Inflammatory macrophage treated with lipopolysaccharide for 4 hours (primary cell): ENCODE results near the gene DENND2C.

ENCODE experiments used
- DNase-seq: peaks from one replicate; pipeline ENCODE4 v3.0.0-alpha.2; 2020

DENND2C gene, protein sequence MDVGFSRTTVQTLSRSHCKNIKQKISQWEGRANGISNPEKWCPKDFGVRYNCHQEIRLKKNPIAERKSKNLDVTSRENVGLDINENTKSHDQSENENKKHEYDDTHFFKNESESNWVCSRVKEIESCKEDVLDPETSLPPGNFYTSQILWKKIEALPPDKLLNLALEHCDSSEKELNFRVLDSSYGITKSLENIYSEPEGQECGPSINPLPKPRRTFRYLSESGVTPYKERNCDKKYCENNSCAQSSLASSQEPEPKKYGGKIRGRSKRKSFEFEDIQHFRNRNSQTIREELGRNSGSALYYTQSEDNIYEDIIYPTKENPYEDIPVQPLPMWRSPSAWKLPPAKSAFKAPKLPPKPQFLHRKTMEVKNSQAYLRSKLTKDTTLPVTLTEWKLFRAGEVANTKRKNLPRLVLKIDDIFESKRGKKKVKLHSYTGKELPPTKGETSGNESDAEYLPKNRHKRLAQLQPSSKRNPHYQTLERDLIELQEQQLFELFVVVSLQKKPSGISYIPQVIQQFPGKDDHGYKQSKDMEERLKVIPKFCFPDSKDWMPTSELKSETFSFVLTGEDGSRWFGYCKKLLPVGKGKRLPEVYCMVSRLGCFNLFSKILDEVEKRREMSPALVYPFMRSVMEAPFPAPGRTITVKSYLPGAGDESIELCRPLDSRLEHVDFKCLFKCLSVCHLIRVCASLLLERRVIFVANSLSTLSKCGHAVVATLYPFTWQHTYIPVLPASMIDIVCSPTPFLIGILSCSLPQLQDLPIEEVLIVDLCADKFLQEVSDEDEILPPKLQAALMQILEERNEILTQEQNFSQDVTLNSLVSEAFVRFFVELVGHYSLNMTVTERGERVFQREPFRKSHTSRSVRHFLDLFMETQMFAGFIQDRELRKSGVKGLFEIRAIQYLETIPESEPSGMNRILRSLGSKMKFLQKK

DNA sequence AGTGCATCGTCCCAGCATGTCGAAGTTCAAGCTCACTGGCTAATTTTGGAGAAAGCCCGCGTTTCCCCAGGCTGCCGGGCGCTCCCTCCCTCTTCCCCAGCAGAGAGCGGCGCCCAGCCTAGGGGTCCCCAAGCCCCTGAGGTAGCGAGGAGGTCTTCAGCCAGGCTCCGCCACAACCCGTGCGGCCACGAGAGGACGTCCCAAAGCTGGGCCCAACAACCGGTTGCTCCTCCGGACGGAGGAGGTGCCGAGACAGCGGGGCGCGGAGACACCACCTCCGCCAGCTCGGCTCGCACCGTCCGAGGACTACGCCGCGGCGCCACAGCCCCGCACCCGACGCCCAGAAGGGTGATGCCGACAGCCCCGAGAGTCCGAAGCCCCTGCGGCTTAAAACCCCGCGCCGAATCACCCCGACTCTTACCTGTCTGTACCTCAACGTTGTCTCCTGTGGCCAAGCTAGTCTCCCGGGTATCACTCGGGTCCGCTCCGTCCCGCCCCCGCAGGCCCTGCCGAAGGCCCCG, at the start of gene DENND2C:
TSS of gene DENND2C (minus strand) at position 488 of the 521 bp plus-strand sequence. CDS start 44,065 bp downstream, outside the sequence.
- no peak for DNase-seq

DNA sequence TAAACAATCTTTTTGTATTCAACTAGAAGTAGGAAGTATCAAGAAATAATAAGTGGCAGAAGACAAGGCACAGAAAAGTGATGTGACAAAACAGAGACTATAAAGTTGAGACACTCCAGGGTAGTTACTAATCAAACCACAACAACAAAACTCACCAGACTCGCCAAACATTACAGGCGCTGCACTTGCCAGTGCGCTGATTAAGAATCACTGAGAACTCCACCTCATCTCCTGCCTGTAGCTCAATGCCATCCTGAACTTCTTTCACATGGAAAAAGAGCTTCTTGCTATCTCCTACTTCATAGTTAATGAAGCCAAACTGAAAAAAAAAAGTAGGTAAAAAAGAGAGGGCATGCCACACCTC, 49.6 kb upstream of the DENND2C start:
- no peak for DNase-seq

DNA sequence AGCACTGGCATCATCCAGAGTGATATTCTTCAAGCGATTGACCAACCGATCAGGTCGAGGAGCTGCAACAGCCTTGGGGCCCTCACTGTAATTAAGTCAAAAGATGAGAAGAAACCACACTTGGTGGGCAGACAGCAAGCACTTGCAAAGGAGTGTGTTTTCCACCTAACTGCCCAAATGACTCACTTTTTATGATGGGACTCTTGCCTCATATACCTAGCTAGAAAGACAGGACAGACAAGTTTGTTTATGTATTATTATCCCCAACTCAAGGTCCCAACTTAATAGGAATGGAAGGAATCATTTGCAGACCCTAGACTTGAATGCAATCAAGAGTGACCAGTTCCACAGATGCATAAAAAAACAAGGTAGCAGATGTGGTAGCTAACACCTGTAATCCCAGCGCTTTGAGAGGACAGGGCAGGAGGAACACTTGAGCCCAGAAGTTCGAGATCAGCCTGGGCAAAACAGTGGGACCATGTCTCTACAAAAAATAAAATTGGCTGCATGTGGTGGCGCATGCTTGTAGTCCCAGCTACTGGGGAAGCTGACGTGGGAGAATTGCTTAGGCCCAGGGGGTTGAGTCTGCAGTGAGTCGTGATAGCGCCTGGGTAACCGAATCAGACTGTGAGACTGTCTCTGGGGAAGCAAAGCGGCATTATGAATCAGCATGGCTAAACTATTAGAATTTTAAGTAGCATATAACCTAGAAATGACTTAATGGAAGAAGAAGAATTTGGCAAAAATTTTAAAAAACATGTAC, 49.0 kb upstream of the DENND2C start:
- DNase-seq = no peak

DNA sequence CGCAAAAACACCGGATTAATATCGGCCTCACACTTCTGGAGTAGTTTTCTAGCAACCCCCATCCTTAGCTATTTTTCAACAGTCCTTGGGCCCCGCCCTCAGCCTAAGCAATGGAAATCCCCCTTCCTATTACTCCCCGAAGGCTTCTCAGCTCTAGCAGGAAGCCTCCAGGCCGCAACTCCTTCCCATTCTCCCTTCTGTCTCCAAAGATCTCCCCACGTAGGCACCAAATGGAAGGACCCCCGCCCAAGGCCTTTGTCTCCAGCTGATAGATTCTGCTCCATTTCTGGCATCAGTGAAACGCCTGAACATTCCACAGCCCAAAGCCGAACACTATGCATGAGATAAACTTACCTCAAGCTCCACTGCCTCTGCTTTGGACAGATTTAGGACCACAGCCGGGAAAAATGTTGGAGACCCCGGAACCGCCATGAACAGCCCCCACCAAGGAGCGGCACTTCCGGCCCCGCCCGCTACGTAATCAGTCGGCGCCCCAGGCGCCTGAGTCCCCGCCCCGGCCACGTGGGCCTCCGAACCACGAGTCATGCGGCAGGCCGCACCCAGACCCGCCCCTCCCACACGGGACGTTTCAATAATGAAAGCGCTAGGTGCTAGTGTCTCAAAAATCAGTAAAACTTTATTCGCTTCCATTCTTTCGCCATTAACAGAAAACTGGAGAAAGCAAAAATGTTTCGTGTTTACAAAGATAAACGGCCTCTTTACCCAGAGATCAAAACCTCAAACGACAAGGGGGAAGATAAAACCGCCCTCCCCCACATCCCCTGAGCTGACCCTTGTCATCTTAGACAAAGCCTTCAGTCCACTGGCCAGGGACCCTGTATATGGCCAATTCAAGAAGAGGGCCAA, 46.7 kb upstream of the DENND2C start, which contains the start of gene NRAS:
TSS of gene NRAS (minus strand) at position 468 of the 867 bp plus-strand sequence. CDS start 611 bp downstream, outside the sequence.
- peak; percentile 97 for DNase-seq

DNA sequence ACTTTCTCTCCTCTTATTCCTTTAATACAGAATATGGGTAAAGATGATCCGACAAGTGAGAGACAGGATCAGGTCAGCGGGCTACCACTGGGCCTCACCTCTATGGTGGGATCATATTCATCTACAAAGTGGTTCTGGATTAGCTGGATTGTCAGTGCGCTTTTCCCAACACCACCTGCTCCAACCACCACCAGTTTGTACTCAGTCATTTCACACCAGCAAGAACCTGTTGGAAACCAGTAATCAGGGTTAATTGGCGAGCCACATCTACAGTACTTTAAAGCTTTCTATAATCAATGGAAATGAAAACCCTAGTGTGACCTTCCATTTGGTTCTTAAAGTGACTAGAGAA, 46.1 kb upstream of the DENND2C start:
- no peak for DNase-seq

DNA sequence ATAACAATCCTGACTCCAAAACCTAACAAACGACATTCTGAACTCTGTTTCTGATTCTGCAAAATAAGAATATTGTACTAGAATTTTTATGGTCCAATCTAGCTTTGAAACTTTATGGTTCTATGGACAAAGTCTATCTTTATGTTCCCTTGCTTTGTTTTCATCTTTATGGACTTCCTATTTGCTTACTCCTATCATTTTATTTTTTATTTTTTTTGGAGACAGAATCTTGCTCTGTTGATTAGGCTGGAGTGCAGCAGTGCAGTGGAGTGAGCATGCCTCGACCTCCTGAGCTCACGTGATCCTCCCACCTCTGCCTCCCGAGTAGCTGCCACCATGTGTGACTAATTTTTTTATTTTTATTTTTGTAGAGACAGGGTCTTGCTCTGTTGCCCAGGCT, 43.1 kb upstream of the DENND2C start:
- DNase-seq = no peak

DNA sequence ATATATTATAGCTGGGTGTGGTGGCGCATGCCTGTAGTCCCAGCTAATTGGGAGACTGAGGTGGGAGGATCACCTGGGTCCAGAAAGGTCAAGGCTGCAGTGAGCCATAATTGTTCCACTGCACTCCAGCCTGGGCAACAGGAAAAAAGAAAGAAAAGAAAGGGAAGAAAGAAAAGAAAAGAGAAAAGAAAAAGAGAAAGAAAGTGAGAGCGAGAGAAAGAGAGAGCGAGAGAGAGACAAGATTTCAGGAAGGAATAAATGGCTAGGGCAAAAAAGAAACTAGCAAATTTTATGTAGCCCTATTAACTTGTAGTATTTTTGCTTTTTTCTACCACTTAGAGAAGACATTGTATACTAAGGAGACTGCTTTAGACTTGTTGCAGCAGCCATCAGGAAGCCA, 40.5 kb upstream of the DENND2C start:
- DNase-seq = no peak

DNA sequence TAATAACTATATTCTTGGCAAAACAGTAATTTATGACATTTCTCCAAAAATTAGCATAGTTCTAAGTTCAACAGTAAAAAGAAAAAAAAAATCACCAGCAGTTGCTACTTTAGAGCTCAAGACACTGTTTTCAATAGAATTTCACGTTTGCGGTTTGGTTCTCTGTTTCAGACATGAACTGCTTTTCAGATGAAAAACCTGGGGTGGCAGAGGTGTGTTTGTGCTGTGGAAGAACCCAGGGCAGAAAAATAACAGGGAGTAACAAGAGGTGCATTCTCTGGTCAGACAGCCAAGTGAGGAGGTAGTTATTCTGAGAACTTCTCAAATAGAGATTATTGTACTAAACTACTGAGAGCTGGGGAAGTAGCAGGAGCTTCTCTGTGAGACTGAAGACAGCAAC, 37.8 kb upstream of the DENND2C start:
- no peak for DNase-seq

DNA sequence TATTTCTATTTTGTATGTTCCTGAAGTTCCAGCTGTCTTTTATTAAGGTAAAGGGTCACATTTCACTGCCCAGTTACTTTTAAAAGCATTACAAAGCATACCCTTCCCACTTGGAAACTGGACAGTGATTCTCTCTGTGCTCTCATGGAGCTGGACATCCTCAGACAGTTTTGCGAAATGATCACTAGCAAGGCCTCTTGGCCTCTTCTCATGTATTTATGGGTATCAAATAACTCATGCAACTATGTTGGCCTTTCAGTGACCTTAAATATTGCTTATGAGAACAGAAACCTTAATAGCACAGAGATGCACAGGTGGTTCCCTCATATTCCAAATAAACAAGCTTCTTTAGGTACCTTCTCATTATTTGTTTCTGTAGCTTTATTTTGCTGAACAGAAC, 33.4 kb upstream of the DENND2C start:
- no peak for DNase-seq

DNA sequence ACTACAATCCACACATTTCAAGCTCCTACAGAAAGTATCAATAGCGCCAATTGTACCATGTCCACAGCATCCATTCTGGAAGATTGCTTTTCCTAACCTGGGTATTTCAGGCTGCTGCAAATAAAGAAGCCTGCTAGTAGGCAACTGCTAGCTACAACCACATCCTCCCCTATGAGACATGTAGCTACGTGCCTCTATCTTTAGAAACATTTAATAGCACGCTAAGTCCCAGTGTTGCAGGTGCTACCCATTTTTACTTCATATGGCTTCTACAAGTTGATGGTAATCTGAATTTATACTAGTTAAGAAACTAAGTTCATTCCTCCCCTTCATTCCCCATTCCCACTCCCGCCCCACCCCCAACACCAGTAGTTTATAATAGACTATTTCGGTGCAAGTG, 32.9 kb upstream of the DENND2C start:
- no peak for DNase-seq

DNA sequence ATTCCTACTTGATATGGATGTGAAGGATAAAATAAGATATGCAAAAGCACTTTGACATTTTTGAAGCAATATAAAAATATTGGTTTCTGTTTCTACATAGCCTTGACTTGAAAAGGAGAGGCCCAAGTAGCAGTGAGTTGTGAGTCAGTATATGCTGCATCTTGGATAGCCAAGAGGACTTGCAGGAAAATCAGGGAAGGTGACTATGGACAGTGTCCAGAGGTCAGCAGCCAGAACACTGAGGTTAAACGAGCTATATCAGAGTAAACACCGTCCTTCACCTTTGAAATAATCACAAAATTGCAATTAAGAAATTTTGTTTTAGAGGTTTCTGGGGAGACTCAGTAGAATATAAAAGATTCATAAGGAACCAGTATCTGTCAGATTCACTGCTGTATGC, 32.1 kb upstream of the DENND2C start:
- DNase-seq = no peak

DNA sequence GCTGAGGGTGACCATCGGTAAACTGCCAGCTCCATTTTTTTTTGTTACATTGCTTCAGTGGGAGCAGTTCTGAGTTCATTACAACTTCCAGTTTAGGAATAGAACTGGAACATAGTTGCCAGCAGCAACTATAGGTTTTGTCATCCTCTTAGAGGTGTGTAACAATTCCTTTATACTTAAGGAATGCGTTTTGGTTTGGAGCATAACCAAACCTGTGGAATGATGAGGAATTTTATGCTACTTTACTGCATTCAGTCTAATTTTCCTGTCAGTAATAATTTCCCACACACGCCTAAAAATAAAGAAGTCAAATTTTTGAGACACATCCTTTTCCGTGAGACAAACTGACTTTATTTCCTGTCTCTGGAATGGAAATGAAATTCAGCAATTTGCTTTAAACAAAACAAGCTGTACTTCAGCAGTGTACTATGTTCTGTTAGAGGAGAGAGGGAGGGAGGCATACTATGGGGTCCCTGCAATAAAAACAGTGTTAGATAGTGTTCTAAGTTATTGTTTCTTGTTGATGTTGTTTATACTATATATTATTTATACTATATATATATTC, 30.3 kb upstream of the DENND2C start:
- no peak for DNase-seq

DNA sequence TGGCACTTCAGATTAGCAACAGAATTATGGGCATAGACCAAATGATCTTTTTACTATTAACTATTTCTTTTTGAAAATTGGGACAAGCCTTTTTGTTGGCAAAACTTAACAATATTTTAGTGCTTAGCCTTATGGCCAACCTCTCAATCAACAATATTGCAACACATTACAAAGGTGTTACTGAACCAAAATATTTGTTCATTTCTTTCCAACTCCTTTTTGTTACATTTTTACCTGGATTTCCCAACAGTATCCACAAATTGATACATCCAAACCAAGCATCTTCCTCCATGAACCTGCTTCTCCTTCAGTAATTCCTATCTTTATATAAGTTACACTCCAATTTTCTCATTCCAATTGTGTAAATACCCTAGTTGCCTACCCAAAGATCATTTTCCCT, 27.0 kb upstream of the DENND2C start:
- no peak for DNase-seq

DNA sequence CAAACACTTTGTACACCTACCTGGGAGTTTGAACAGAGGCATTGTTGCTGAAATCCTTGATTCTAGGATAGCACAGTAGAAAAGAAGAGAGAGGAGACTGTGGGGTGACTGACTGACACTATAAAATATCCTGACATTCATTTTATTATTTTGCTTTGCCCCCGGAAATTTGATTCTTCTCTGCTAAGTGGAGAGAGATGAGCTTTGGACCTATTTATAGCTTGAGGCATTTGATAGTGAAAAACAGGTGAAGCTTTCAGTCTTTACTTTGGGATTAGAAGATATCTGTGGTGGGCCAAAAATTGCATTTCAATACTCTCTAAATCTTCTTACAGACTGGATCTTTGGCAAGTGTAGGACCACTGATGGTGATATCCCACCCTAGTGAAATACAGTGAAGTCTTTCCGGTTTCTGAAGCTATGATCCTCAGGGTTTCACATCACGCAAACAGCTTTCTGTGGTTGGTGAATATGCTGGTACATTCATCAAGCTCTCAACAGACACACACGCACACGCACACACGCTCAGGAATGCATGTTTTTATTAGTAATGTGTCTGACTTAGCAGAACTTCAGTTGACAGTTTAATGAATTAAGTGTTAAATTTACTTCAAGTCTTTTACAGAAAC, 25.7 kb upstream of the DENND2C start, which contains the start of gene AMPD1:
TSS of gene AMPD1 (minus strand) at position 117 of the 629 bp plus-strand sequence. CDS start at position 42, 75 bp downstream.
- no peak for DNase-seq

DNA sequence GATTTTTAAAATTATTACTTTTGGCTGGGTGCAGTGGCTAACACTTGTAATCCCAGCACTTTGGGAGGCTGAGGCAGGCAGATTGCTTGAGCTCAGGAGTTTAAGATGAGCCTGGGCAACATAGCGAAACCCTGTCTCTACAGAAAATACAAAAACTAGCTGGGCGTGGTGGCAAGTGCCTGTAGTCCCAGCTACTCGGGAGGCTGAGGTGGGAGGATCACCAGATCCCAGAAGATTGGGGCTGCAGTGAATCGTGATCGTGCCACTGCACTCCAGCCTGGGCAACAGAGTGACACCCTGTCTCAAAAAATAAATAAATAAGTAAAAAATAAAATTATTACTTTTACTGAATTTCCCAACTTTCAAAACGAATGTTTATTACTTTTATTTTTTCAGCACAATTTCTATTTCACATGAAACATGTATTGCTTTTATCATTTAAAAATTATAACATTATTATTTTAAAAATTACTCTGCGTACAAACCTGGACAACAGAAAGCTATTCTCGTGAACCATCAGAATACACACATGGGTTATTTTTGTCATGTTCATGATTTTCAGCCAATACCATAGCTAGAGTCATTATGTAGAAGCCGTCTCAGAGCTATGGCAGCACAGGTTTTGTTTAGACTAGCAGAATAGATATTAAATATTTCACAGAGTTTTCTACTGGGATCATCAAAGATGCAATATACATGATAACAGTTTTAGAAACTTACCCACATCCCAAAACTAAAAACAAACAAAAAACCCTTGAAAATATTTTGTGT, 24.9 kb upstream of the DENND2C start:
- DNase-seq = no peak

DNA sequence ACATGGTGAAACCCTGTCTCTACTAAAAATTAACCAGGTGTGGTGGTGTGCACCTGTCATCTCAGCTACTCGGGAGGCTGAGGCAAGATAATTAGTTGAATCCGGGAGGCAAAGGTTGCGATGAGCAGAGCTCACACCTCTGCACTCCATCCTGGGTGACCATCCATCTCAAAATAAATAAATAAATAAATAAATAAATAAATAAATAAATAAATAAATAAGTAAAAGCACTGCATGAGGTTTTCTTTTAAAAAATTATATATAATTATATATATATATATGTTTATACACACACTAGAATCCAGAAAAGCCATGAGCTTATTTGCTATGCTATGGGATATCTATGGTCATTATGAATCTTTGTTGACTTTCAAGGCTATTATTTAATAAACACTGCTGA, 23.1 kb upstream of the DENND2C start:
- no peak for DNase-seq

DNA sequence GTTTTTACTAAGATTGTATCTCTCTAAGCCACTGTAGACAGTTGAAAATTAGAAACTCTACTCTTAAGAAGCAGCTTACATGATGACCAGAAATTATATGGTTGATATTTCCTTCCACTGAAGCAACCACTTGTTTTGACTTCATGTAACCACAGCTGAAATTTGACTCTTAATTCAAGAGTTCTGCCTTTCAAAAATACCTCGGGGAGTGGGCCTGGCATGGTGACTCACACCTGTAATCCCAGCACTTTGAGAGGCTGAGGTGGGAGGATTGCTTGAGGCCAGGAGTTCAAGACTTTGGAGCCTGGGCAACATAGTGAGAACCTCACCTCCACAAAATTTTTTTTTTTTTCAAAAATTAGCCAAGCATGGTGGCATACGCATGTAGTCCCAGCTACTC, 21.2 kb upstream of the DENND2C start:
- DNase-seq = no peak

DNA sequence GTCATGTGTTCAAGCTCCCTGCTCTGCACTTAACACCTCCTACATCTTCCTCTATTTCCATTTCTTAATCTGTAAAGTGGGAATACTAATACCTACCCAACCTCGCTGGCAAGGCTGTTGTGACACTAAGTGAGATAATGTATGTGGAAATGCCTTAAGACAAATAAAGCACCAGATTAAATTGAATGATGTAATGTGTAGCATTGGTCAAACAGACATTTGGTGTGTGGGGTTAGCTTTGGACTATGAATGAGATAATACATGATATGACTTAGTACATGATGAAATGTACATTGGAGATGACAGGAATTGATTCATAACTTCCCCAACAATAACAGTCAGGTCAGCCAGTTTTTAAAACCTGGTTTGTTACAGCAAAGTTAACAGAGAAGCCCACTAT, 20.3 kb upstream of the DENND2C start:
- peak; percentile 30 for DNase-seq

DNA sequence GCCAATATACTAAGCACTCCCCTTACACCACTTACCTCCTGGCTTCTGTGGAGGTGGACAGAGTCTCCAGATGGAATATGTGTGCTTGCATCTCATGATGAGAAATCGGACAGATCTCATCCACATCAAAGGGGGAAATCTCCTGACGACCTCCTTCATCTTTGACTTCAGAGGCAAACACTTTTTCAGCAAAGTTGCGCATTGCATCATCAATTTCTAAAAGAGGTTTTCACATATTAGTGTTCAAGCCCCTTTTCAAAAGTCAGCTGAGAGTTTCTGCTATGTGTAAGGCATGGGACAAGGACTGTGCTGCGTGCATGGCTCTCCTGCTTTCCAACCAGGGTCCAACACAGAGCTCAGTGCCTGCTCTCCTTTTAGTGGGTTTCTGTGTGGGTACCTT, 18.7 kb upstream of the DENND2C start:
- DNase-seq = no peak

DNA sequence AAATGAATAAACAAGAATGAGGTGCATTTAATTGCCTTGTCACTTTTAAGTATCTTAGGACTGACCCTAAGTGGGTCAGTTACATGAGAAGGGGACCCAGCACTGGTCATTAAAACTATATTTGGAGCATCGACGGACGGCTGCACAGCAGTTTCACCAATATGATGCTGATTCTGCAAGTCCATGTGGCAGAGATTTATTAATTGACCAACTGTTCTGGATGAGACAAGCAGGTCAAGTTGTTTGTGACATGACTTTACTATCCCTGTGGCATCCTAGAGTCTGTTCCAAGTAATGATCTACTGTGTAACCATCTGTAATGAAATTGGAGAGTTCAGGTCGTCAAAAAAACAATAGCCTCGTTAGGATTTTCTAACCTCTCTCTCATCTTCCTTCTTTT, 16.0 kb upstream of the DENND2C start:
- DNase-seq = no peak
